Osteocyte (in vitro differentiated cells): ENCODE measurements around the gene CFAP251. TPM values are rescaled to one million over a fixed set of nuclear protein-coding genes. Genes with fewer than 3 reads are reported as not detected.
"Not testable (repeated sequence)": the region's sequence is repeated elsewhere in the genome, so short reads cannot be mapped to it uniquely, and the experiment has no call there.

Experiments
- DNase-seq: peaks from one replicate; pipeline ENCODE4 v3.0.0; 2021; ENCODE audit warnings: mixed read lengths; ENCODE audit not compliant: unreplicated experiment; ENCODE audit errors: extremely low spot score
- H3K27ac Mint-ChIP-seq: one replicate; pipeline ENCODE4 v1.8.0; 2021; ENCODE audit warnings: mild to moderate bottlenecking, mixed read lengths; ENCODE audit not compliant: unreplicated experiment
- H3K27me3 Mint-ChIP-seq: one replicate; pipeline ENCODE4 v1.8.0; 2021; ENCODE audit warnings: mixed read lengths; ENCODE audit not compliant: unreplicated experiment
- H3K36me3 Mint-ChIP-seq: one replicate; pipeline ENCODE4 v1.8.0; 2021; ENCODE audit warnings: mixed read lengths; ENCODE audit not compliant: unreplicated experiment
- H3K4me1 Mint-ChIP-seq: one replicate; pipeline ENCODE4 v1.8.0; 2021; ENCODE audit warnings: mixed read lengths; ENCODE audit not compliant: unreplicated experiment
- H3K4me3 Mint-ChIP-seq: one replicate; pipeline ENCODE4 v1.8.0; 2021; ENCODE audit warnings: mild to moderate bottlenecking, moderate library complexity, mixed read lengths; ENCODE audit not compliant: unreplicated experiment
- H3K9me3 Mint-ChIP-seq: one replicate; pipeline ENCODE4 v1.8.0; 2021; ENCODE audit warnings: mixed read lengths; ENCODE audit not compliant: unreplicated experiment
- total RNA-seq: library from RNA; stranded (reverse); gene quantifications from 2 replicates; pipeline ENCODE4 v1.2.1, GENCODE V29; 2021
- TF ChIP-seq, protein P1 (sequence below): fragments of 200-600 bp; sonication (generic); IDR thresholded peaks from 2 replicates; pipeline ENCODE4 v1.5.0; 2021; ENCODE audit warnings: antibody characterized with exemption, mild to moderate bottlenecking, moderate library complexity

The CFAP251 gene
- total RNA-seq, 1 donor from 2014 or later = 2.6 TPM

DNA sequence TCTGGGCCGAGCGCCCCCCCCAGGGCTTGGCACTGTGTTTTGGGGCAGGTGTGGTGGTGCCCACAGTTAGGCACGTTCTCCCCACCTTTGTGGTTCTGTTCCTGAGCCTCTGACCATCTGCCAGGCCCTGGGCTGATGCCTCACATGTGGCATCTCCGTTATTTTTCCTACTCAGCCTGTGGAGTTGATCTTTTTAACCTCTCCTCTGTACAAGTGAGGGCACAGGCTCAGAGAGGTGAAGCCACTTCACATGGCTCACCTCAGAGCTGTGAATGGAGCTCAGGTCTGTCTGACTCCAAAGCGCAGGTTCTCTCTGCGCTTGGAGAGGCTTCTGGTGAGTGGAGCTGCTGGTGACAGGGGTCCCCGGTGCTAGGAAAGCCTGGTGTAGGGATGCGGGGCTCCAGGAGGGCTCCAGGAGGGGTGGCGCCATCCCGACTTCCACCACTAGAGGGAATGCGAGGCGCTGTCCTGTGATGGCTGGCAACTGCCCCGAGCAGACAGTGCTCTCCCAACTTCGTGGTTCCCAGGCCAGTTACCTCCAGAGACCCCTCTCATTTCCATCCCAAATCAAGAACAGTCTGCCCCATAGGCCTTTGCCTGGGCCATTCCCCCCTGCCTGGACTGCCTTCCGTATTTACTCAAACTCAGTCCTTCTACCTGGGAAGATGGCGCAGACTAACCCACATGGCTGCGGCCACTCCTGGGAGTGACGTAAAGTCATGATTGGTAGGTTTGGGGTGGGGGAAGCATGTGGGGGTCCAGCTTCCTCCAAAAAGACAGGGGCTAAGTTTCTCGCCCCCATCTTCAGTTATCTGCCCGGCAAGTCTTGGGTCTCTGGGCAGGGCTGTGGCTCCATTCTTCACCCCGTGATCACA is 113.2 kb downstream of the CFAP251 start:
- Mint-ChIP-seq H3K27me3 (no peaks in the 10 kb centered on the region), H3K4me3 (no peak overlapping the region), H3K27ac (no peak overlapping the region), H3K9me3 (no peaks in the 10 kb centered on the region), H3K4me1 (peaks cover 6% of the 10 kb centered on the region), H3K36me3 (peaks cover 8% of the 10 kb centered on the region)
- TF ChIP-seq, protein P1, sequence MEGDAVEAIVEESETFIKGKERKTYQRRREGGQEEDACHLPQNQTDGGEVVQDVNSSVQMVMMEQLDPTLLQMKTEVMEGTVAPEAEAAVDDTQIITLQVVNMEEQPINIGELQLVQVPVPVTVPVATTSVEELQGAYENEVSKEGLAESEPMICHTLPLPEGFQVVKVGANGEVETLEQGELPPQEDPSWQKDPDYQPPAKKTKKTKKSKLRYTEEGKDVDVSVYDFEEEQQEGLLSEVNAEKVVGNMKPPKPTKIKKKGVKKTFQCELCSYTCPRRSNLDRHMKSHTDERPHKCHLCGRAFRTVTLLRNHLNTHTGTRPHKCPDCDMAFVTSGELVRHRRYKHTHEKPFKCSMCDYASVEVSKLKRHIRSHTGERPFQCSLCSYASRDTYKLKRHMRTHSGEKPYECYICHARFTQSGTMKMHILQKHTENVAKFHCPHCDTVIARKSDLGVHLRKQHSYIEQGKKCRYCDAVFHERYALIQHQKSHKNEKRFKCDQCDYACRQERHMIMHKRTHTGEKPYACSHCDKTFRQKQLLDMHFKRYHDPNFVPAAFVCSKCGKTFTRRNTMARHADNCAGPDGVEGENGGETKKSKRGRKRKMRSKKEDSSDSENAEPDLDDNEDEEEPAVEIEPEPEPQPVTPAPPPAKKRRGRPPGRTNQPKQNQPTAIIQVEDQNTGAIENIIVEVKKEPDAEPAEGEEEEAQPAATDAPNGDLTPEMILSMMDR = peak; percentile 66
- no peak for DNase-seq

DNA sequence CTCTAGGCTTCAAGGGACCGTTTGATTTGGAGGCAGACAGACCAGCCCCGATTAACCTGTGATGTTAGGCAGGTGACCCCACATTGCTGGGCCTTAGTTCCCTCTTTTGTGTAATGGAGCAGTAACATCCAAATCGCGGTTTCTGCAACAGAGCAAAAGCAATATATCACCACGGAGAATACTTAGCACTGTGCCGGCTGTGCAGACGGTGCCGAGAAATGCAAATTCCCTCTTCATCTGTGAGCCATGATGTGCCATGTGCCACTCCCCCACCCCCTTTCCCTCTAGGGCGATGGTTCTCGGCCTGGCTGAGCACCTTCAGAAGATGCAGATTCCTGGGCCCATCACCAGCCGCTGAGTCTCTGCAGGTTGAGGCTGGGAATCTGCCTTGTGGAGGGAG is 114.2 kb downstream of the CFAP251 start:
- TF ChIP-seq, protein P1 = no peak
- peaks cover 11% of the 10 kb centered on the region for H3K36me3 Mint-ChIP-seq
- peaks cover 6% of the 10 kb centered on the region for H3K4me1 Mint-ChIP-seq
- no peaks in the 10 kb centered on the region for H3K9me3 Mint-ChIP-seq
- H3K27ac Mint-ChIP-seq = no peak overlapping the region
- DNase-seq = no peak
- no peak overlapping the region for H3K4me3 Mint-ChIP-seq
- H3K27me3 Mint-ChIP-seq = no peaks in the 10 kb centered on the region

DNA sequence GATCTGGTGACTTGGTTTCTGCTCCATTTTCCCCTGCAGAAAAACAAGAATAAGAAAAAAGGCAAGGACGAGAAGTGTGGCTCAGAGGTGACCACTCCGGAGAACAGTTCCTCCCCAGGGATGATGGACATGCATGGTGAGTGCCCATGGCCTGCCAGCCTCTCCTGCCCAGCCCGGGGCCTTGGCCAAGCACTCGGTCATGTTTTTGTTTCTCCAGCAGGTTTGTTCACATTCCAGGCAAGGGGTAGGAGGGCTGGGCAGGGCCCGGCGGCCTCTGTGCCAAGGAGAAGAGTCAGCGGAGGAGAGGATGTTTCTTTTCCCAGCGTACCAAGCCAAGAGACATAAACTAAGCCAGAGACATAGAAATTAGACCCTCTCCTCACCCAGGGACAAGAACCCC is 116.9 kb downstream of the CFAP251 start:
- no peaks in the 10 kb centered on the region for H3K27me3 Mint-ChIP-seq
- peaks cover 3% of the 10 kb centered on the region for H3K4me1 Mint-ChIP-seq
- TF ChIP-seq, protein P1 = no peak
- H3K4me3 Mint-ChIP-seq = no peak overlapping the region
- H3K27ac Mint-ChIP-seq = no peak overlapping the region
- H3K36me3 Mint-ChIP-seq = peaks cover 11% of the 10 kb centered on the region
- H3K9me3 Mint-ChIP-seq = no peaks in the 10 kb centered on the region
- DNase-seq = no peak

DNA sequence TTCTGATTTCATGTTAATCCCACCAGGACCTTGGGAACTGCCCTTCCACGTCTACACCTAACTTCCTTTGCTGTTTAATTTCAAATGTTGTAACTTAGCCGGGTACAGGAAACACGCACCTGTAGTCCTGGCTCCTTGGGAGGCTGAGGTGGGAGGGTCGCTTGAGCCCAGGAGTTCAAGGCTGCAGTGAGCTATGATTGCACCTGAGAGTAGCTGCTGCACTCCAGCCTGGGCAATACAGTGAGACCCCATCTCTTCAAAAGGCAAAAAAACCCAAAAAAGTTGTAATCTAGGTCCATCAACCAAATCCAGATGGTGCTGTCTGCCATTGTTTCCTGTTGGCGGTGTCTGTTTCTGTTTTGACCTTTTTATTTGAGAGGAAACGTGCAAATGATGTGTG is 117.8 kb downstream of the CFAP251 start:
- no peak overlapping the region for H3K27ac Mint-ChIP-seq
- H3K27me3 Mint-ChIP-seq = no peaks in the 10 kb centered on the region
- TF ChIP-seq, protein P1 = no peak
- H3K9me3 Mint-ChIP-seq = no peaks in the 10 kb centered on the region
- no peak for DNase-seq
- peaks cover 13% of the 10 kb centered on the region for H3K36me3 Mint-ChIP-seq
- H3K4me1 Mint-ChIP-seq = peaks cover 3% of the 10 kb centered on the region
- no peak overlapping the region for H3K4me3 Mint-ChIP-seq

DNA sequence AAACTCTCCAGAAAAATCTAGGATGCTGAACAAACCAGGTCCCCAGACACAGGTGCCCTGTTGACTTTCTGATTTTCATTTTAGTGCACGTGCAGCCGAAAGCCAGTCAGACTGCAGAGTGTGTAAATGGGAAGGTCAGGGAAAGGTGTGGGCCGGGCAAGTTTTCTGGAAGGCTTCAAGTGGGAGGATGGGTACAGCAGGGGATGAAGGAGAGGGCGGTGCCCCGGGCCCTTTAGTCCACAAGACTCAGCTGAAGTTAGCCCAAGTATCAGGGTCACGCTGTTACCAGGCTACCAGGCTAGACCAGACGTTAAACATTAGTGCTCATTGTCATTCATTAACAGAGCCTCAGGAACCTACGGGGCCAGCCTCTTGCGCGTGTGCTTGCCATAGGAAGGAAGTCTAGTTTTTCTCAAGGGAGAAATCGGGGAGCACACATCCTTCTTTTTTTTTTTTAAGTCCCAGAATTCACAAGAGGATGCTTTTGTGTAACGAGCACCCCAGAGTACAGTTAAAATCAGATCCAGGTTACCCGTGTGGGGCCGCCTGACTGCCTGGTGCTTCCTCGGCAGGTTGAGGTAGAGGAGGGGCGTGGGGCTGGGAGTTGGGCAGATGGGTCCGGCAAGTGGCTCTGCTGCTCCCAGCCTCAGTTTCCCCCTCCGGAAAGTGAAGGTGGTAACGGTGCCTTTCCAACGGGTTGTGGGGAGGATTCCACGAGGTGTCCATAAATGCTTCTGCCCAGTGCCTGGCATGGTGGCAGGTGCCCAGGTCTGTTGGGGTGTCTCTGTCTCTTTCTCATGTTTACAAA is 122.4 kb downstream of the CFAP251 start:
- peaks cover 23% of the 10 kb centered on the region for H3K36me3 Mint-ChIP-seq
- H3K9me3 Mint-ChIP-seq = no peaks in the 10 kb centered on the region
- H3K27me3 Mint-ChIP-seq = no peaks in the 10 kb centered on the region
- no peaks in the 10 kb centered on the region for H3K4me1 Mint-ChIP-seq
- DNase-seq = no peak
- TF ChIP-seq, protein P1 = no peak
- no peak overlapping the region for H3K27ac Mint-ChIP-seq
- H3K4me3 Mint-ChIP-seq = no peak overlapping the region

DNA sequence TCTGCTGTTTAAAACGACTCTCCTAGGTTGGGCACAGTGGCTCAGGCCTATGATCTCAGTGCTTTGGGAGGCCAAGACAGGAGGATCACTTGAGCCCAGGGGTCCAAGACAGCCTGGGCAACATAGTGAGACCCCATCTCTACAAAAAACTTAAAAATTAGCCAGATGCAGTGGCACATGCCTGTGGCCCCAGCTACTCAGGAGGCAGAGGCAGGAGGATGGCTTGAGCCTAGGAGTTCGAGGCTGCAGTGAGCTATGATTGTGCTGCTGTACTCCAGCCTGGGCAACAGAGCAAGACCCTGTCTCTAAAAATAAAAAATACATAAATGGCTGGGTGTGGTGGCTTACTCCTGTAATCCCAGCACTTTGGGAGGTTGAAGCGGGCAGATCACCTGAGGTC is 123.1 kb downstream of the CFAP251 start:
- H3K36me3 Mint-ChIP-seq = peaks cover 24% of the 10 kb centered on the region
- H3K4me1 Mint-ChIP-seq, H3K27ac Mint-ChIP-seq, H3K4me3 Mint-ChIP-seq, H3K27me3 Mint-ChIP-seq, H3K9me3 Mint-ChIP-seq, DNase-seq: not testable (repeated sequence)
